ENCODE results near the gene MAST1.
"Not testable (repeated sequence)": the region's sequence is repeated elsewhere in the genome, so short reads cannot be mapped to it uniquely, and the experiment has no call there.

The MAST1 gene

DNA sequence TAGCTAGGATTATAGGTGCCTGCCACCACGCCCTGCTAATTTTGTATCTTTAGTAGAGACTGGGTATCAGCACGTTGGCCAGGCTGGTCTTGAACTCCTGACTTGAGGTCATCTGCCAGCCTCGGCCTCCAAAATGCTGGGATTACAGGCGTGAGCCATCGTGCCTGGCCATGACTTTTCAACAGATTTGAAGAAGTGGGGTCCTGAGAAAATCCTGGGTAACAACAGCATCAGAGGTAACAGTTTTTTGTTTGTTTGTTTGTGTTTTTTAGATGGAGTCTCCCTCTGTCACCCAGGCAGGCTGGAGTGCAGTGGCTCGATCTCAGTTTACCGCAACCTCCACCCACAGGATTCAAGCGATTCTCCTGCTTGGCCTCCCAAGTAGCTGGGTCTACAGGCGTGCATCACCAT lies 43.3 kb upstream of the MAST1 start:
- TF ChIP-seq, protein P1, sequence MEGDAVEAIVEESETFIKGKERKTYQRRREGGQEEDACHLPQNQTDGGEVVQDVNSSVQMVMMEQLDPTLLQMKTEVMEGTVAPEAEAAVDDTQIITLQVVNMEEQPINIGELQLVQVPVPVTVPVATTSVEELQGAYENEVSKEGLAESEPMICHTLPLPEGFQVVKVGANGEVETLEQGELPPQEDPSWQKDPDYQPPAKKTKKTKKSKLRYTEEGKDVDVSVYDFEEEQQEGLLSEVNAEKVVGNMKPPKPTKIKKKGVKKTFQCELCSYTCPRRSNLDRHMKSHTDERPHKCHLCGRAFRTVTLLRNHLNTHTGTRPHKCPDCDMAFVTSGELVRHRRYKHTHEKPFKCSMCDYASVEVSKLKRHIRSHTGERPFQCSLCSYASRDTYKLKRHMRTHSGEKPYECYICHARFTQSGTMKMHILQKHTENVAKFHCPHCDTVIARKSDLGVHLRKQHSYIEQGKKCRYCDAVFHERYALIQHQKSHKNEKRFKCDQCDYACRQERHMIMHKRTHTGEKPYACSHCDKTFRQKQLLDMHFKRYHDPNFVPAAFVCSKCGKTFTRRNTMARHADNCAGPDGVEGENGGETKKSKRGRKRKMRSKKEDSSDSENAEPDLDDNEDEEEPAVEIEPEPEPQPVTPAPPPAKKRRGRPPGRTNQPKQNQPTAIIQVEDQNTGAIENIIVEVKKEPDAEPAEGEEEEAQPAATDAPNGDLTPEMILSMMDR (IDR thresholded peaks at IDR 0.05; ENCODE audit: borderline replicate concordance, control extremely low read depth, extremely low read depth, insufficient read depth, missing control alignments), result no peak
- no peak for DNase-seq (ENCODE audit: low spot score)
- in situ Hi-C loops (cut with MboI; ENCODE audit: low sequenced_read_pairs, unreplicated experiment), result no loop called here

DNA sequence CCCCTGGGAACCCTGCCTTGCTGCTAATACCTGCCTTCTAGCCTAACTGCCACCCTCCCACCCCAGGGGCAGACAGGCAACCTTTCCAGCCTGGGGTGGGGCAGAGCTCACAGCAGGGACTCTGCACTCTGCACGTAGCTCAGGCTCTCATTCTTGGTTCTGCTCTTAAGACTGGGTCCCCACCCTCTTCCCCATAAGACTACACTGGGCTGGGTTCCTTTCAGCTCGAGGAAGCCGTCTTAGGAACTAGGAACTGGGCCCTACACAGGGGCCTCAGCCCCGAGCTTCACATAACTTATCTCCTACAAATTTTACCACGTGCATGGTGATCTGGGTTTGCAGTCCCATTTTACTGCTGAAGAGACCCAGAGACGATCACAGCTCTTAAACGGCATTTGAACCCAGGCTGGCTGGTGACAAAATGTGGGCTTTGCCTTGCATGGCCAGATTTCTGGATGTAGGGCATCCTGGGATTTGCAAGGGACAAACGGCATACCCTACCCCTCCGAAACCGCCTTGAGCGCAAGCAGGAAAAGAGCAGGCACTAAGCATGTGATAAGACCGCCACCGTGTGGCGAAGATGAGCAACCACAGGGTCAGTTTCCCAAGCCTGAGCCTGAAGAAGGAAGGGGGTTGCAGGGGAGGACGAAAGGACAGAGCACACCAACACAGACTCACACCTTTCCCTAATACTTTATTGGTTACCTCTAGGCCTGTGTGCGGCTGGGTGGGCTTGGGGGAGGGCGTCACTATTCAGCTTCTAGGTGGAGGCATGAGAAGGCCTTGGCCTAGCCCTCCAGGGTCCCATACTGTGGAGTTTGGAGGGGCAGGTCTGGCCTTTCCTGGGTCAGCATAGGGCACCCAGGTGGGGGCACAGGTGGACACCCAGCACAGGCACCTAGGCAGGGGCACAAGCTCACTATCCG lies 41.9 kb upstream of the MAST1 start:
- peak; percentile 74 for DNase-seq (ENCODE audit: low spot score)
- in situ Hi-C loops (cut with MboI; ENCODE audit: low sequenced_read_pairs, unreplicated experiment), result no loop called here
- TF ChIP-seq, protein P1 (IDR thresholded peaks at IDR 0.05; ENCODE audit: borderline replicate concordance, control extremely low read depth, extremely low read depth, insufficient read depth, missing control alignments), result peak; percentile 87

DNA sequence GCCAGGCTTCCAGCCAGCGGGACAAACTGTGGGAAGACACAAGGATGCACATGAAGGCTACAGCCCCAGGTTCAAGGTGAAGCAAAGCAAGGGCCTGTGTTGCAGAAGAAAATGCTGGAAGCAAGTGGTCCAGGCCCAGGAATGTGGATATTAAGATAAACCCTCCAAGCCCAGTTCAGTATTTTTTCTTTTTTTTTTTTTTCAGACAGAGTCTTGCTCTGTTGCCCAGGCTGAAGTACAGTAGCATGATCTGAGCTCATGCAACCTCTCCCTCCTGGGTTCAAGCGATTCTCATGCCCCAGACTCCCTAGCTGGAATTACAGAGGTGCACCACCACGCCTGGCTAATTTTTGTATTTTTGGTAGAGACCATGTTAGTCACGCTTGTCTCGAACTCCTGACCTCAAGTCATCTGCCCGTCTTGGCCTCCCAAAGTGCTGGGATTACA lies 41.2 kb upstream of the MAST1 start:
- TF ChIP-seq, protein P1 (IDR thresholded peaks at IDR 0.05; ENCODE audit: borderline replicate concordance, control extremely low read depth, extremely low read depth, insufficient read depth, missing control alignments), result no peak
- no peak for DNase-seq (ENCODE audit: low spot score)
- in situ Hi-C loops (cut with MboI; ENCODE audit: low sequenced_read_pairs, unreplicated experiment), result no loop called here

DNA sequence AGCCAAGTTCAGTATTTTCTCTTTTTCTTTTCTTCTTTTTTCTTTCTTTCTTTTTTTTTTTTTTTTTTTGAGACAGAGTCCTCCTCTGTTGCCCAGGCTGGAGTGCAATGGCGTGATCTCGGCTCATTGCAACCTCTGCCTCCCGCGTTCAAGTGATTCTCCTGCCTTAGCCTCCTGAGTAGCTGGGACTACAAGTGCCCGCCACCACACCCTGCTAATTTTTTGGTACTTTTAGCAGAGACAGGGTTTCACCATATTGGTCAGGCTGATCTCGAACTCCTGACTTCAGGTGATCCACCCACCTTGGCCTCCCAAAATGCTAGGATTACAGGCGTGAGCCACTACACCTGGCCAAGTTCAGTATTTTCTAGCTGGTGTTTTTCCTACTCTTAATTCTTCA lies 40.7 kb upstream of the MAST1 start:
- in situ Hi-C loops (cut with MboI; ENCODE audit: low sequenced_read_pairs, unreplicated experiment); DNase-seq (ENCODE audit: low spot score): not testable (repeated sequence)

DNA sequence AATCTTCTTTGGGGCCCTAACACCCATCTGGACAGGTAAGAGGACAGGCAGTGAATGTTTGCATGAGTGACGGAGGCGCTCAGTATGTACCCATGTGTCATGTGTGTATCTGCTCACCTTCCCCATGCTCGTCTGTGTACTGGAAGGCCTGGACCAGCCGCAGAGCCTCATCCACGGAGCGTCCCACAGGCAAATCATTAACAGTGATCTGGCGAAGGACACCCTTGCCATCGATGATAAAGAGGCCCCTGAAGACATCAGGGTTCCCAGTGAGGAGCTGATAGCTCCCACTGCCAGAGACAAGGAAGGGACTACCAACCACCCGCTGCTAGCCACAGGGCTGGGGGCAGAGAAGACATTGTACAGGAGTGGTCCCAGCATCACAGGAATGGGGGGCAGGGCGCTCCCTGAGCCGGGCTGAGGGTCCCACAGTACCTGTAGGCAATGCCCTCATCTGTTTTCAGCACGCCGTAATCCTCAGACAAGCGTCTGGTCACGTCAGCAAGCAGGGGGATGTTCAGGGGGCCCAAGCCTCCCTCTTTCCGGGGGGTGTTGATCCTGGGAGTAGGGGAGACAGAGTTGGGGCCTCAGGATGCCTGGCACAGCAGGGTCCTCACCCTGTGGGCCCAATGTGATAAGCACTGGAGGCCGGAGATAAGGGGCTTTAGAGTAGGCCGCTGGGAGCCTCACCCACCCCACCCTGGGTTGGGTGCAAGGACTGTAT lies 38.4 kb upstream of the MAST1 start:
- DNase-seq (ENCODE audit: low spot score), result no peak
- in situ Hi-C loops (cut with MboI; ENCODE audit: low sequenced_read_pairs, unreplicated experiment), result no loop called here
- TF ChIP-seq, protein P1 (IDR thresholded peaks at IDR 0.05; ENCODE audit: borderline replicate concordance, control extremely low read depth, extremely low read depth, insufficient read depth, missing control alignments), result no peak

DNA sequence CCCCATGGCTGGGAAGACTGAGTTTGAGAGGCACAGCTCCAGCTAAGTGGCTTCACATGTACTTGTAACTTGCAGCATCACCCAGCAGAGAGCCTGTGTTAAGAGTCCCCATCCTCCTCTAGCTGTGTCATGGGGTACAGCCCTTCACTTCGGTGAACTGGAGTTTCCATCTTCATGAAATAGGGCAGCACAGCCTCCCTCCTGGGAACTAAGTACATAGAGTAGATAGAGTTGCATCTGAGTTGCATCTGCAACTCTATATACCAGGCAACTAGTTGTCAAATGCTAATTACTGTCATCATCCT lies 37.9 kb upstream of the MAST1 start:
- in situ Hi-C loops (cut with MboI; ENCODE audit: low sequenced_read_pairs, unreplicated experiment), result no loop called here
- no peak for DNase-seq (ENCODE audit: low spot score)
- TF ChIP-seq, protein P1 (IDR thresholded peaks at IDR 0.05; ENCODE audit: borderline replicate concordance, control extremely low read depth, extremely low read depth, insufficient read depth, missing control alignments), result no peak

DNA sequence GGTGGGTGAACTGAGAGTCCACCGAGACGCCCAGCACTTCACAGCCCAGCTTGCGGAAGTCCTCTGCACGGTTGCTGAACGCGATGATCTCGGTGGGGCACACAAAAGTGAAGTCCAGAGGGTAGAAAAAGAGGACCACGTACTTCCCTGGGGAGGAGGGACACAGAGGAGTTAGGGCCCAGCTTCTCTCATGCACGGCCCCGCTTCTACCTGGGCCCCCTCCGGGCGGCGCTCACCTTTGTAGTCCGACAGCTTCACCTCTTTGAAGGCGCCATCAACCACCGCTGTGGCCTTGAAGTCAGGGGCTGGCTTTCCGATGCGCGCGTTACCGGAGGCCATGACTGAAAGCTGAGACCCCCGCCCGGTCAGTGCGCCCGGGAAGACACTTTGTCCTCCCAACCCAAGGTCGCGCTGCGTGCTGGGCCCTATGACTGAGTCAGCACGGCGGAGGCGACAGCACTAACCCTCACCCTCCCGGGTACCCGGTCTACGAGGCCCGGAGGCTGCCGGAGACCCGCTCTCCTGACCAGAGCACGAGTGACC lies 37.3 kb upstream of the MAST1 start:
- TF ChIP-seq, protein P1 (IDR thresholded peaks at IDR 0.05; ENCODE audit: borderline replicate concordance, control extremely low read depth, extremely low read depth, insufficient read depth, missing control alignments), result no peak
- DNase-seq (ENCODE audit: low spot score), result no peak
- in situ Hi-C loops (cut with MboI; ENCODE audit: low sequenced_read_pairs, unreplicated experiment), result no loop called here

Measured in GM13976 (cell line).